ENCODE measurements around the gene SCD5.

GRCh38 chr4:82584931-82585330 is 213.7 kb downstream of the SCD5 start:
- TF ChIP-seq CTCF (conservative IDR thresholded peaks at IDR 0.05) (no peak), ZFX (IDR thresholded peaks at IDR 0.05) (no peak)
